HepG2 (cell line): ENCODE measurements around the gene SGPL1. TPM values are rescaled to one million over a fixed set of nuclear protein-coding genes. Genes with fewer than 3 reads are reported as not detected.

Experiments used
- ATAC-seq: fragments of 200-7000 bp; cut with Tn5 transposase; 3 replicates; pipeline ENCODE4 v1.9.1; 2020; ENCODE audit warnings: mild to moderate bottlenecking, moderate library complexity
- BruUV-seq: library from RNA; stranded (reverse); fragments of 400-500 nt; replicated peaks from 2 replicates; lab custom pipeline; 2021; lab: Mats Ljungman, UMichigan
- CTCF ChIA-PET: fragments of 300-600 bp; formaldehyde crosslinking; extraction: SDS; loops from one replicate; lab custom pipeline; 2021; ENCODE audit warnings: low total read pairs, inconsistent platforms, low intra/inter-chr PET ratio; lab: Yijun Ruan, JAX
- POLR2A ChIA-PET: fragments of 350-600 bp; sonication (Branson Sonifier 250); formaldehyde crosslinking; loops from one replicate; lab custom pipeline; 2020; ENCODE audit warnings: antibody characterized with exemption, inconsistent platforms; lab: Yijun Ruan, JAX
- DNase-seq: peaks from one replicate; pipeline ENCODE4 v3.0.0-alpha.2; 2015; ENCODE audit warnings: low spot score
- FAIRE-seq: peaks from 3 replicates; lab custom pipeline; 2011; peaks lifted over from hg19 to GRCh38; lab: Jason Lieb, UNC
- H2AFZ ChIP-seq: one replicate; pipeline ENCODE4 v1.6.1; 2011; ENCODE audit warnings: low read length, inconsistent platforms
- H3K27ac ChIP-seq: fragments of 300-600 bp; 3 replicates; pipeline ENCODE4 v1.8.0; 2011; ENCODE audit warnings: mixed run types, mild to moderate bottlenecking, mixed read lengths, low read length, inconsistent platforms; ENCODE audit not compliant: insufficient read depth; ENCODE audit errors: extremely low read length
- H3K27me3 ChIP-seq, 2 experiments: fragments of 200-600 bp in 1 of 2; 2 replicates in 1 of 2; 3 replicates in 1 of 2; pipeline versions ENCODE4 v1.6.0 to v1.8.0; 2011; ENCODE audit warnings: low read length in 2 of 2, mild to moderate bottlenecking in 2 of 2, moderate library complexity in 2 of 2, inconsistent platforms in 1 of 2; ENCODE audit not compliant: insufficient read depth in 2 of 2, control insufficient read depth in 1 of 2
- H3K36me3 ChIP-seq, 2 experiments: fragments of 200-600 bp in 1 of 2; replicated peaks in 1 of 2; 2 replicates in 1 of 2; 3 replicates in 1 of 2; pipeline versions ENCODE4 v1.5.1 to v1.8.0; 2011; ENCODE audit warnings: low read length in 2 of 2, inconsistent platforms in 1 of 2; ENCODE audit not compliant: insufficient read depth in 2 of 2, control insufficient read depth in 1 of 2
- H3K4me1 ChIP-seq: 2 replicates; pipeline ENCODE4 v1.5.1; 2012; ENCODE audit warnings: low read length, inconsistent platforms; ENCODE audit not compliant: insufficient read depth
- H3K4me2 ChIP-seq: 2 replicates; pipeline ENCODE4 v1.6.0; 2011; ENCODE audit warnings: low read depth, low read length, inconsistent platforms
- H3K4me3 ChIP-seq, 3 experiments: fragments of 200-600 bp in 1 of 3; sonication (generic), shearing (Covaris generic) in 1 of 3; replicated peaks in 1 of 3; 2 replicates each; pipeline ENCODE4 v1.5.1; 2011 to 2016; ENCODE audit warnings: low read length in 3 of 3, inconsistent platforms in 2 of 3, low read depth in 2 of 3, mild to moderate bottlenecking in 2 of 3, control low read depth in 1 of 3, mixed read lengths in 1 of 3; ENCODE audit not compliant: insufficient read depth in 1 of 3
- H3K79me2 ChIP-seq: one replicate; pipeline ENCODE4 v1.6.1; 2011; ENCODE audit warnings: low read length, inconsistent platforms; ENCODE audit not compliant: insufficient read depth
- H3K9ac ChIP-seq: 2 replicates; pipeline ENCODE4 v1.6.0; 2011; ENCODE audit warnings: mild to moderate bottlenecking, low read depth, low read length, inconsistent platforms; ENCODE audit not compliant: insufficient read depth
- H3K9me3 ChIP-seq: 2 replicates; pipeline ENCODE4 v1.5.1; 2012; ENCODE audit warnings: mild to moderate bottlenecking, low read length
- H4K20me1 ChIP-seq: 2 replicates; pipeline ENCODE4 v1.6.0; 2011; ENCODE audit warnings: inconsistent platforms, mild to moderate bottlenecking, low read length, moderate library complexity; ENCODE audit not compliant: insufficient read depth
- HDAC1 ChIP-seq: sonication (generic); formaldehyde crosslinking; IDR thresholded peaks from 2 replicates; pipeline ENCODE4 v1.5.1; 2020; ENCODE audit warnings: mild to moderate bottlenecking, missing genetic modification reagents
- HMGXB4 ChIP-seq, 2 experiments: sonication (generic) in 1 of 2; formaldehyde crosslinking in 1 of 2; IDR thresholded peaks; 2 replicates each; pipeline versions ENCODE4 v1.4.0 to v1.6.1; 2018 to 2020; ENCODE audit warnings: missing genetic modification reagents in 2 of 2, borderline replicate concordance in 1 of 2, low read depth in 1 of 2, mild to moderate bottlenecking in 1 of 2, missing biosample characterization in 1 of 2
- KDM3A ChIP-seq: IDR thresholded peaks from 2 replicates; pipeline ENCODE4 v1.6.1; 2018; ENCODE audit warnings: low read depth, missing compliant biosample characterization
- PHB2 ChIP-seq: fragments of 450-650 bp; IDR thresholded peaks from 2 replicates; pipeline ENCODE4 v1.6.1; 2018; ENCODE audit not compliant: partially characterized antibody
- SRY ChIP-seq: sonication (generic); formaldehyde crosslinking; IDR thresholded peaks from 2 replicates; pipeline ENCODE4 v1.8.0; 2022; ENCODE audit warnings: mild to moderate bottlenecking, missing genetic modification reagents
- ZFP37 ChIP-seq: sonication (generic); formaldehyde crosslinking; IDR thresholded peaks from 2 replicates; pipeline ENCODE4 v1.4.0; 2020; ENCODE audit warnings: missing genetic modification reagents, borderline replicate concordance
- ZNF562 ChIP-seq: sonication (generic); formaldehyde crosslinking; IDR thresholded peaks from 2 replicates; pipeline ENCODE4 v1.8.0; 2022; ENCODE audit warnings: missing genetic modification reagents, borderline replicate concordance
- ZNF687 ChIP-seq: sonication (generic); formaldehyde crosslinking; IDR thresholded peaks from 2 replicates; pipeline ENCODE4 v1.5.1; 2020; ENCODE audit warnings: mild to moderate bottlenecking, missing genetic modification reagents, moderate library complexity
- WGBS: methylation state at CpG from one replicate; pipeline ENCODE4 v1.1.6; 2017; ENCODE audit warnings: low lambda C conversion rate; 5-methylcytosine and 5-hydroxymethylcytosine counted together
- in situ Hi-C: cut with HindIII; loops from 2 replicates; pipeline ENCODE4 v1.10.0; 2017; ENCODE audit warnings: low pct_unique_long_range_greater_than_20kb; ENCODE audit not compliant: extremely low pct_ligation_motif_present
- intact Hi-C: fragments of 100-400 bp; cut with micrococcal nuclease; formaldehyde crosslinking; loops from one replicate; pipeline ENCODE4 v1.10.0; 2022; ENCODE audit not compliant: unreplicated experiment
- polyA plus RNA-seq, 8 experiments: library from polyadenylated mRNA; depleted of rRNA in 3 of 8; stranded (reverse) in 7 of 8; unstranded in 1 of 8; fragments of >200 nt; fragmentation: Illumina TruSeq in 4 of 8; extraction: Trizol in 4 of 8; gene quantifications; 2 replicates each; pipeline versions ENCODE4 v1.2.1 to v1.2.3, GENCODE V29; 2011 to 2016; ENCODE audit warnings: low read depth in 4 of 8, missing spikeins in 1 of 8, mixed read lengths in 1 of 8; ENCODE audit not compliant: insufficient read depth in 1 of 8
- total RNA-seq, 5 experiments: library from RNA; depleted of rRNA; stranded (reverse); fragments of >200 nt; fragmentation: Illumina TruSeq; extraction: Trizol; gene quantifications; 2 replicates each; pipeline ENCODE4 v1.2.3, GENCODE V29; 2016; ENCODE audit warnings: low read depth in 1 of 5

SGPL1 gene
- total and polyA plus RNA-seq, 2 of the 13 experiments (the other 11 are each of a cell fraction or from before 2014, with no cell fraction given), result 17.6 to 25.0 TPM

- TF ChIP-seq ZFP37 (CRISPR knock-in tag) (no peak), KDM3A (CRISPR knock-in tag) (no peak), HDAC1 (CRISPR knock-in tag) (no peak), ZNF562 (CRISPR knock-in tag) (no peak)
Measured at GRCh38 chr10:70925377-70926225, 109.9 kb downstream of the SGPL1 start (continued).

GRCh38 chr10:70926226-70927000, 110.7 kb downstream of the SGPL1 start:
- ChIA-PET CTCF (interaction anchor here (1.3 to 1.8 kb wide), 3 partner anchors 283 to 358 kb away, joined by 5 to 10 read pairs (median 5); no protein-coding TSS in a partner anchor), POLR2A (no interaction called here)
- Histone ChIP-seq H3K27me3 (peaks cover 12 to 62% of the 10 kb centered on the region in 2 experiments), H3K9ac (no peak overlapping the region), H4K20me1 (no peaks in the 10 kb centered on the region), H3K4me3 (no peak overlapping the region), H3K9me3 (no peaks in the 10 kb centered on the region), H3K36me3 (no peaks in the 10 kb centered on the region), H3K4me2 (no peak overlapping the region), H2AFZ (no peak overlapping the region), H3K27ac (no peak overlapping the region), H3K79me2 (no peaks in the 10 kb centered on the region), H3K4me1 (no peaks in the 10 kb centered on the region)
- TF ChIP-seq ZNF687, result 0 out of 2 replicates have a peak, but pooled peaks have one; percentile 3
- TF ChIP-seq SRY (CRISPR knock-in tag), result no peak
- TF ChIP-seq HMGXB4 (CRISPR knock-in tag; IDR thresholded peaks at IDR 0.05; ENCODE audit: borderline replicate concordance in 1 of 2, low read depth in 1 of 2), result no peak
- TF ChIP-seq PHB2, result no peak
- ATAC-seq (no peak; the same call in 2 of the 3 replicates), FAIRE-seq (no peak), DNase-seq (no peak)
- intact Hi-C loops, result loop anchor here (10.0 kb wide), 1 partner anchor 288 kb away; the partner anchor contains the start of gene UNC5B
- in situ Hi-C loops, result no loop called here
- 20% methylated on average over 13 of the region's 18 CpGs for WGBS
- no TSS peak for BruUV-seq
